Endodermal cell (in vitro differentiated cells): Measurements from ENCODE around the gene RAMP1. TPM values are rescaled to one million over a fixed set of nuclear protein-coding genes. Genes with fewer than 3 reads are reported as not detected.
"Not testable (repeated sequence)": the region's sequence is repeated elsewhere in the genome, so short reads cannot be mapped to it uniquely, and the experiment has no call there.

ENCODE experiments used
- DNase-seq: peaks from one replicate; pipeline ENCODE4 v3.0.0-alpha.2; 2017
- H3K27ac ChIP-seq: 2 replicates; pipeline ENCODE4 v1.5.1; 2013; ENCODE audit warnings: mild to moderate bottlenecking, low read depth, low read length, moderate library complexity
- H3K27me3 ChIP-seq: 2 replicates; pipeline ENCODE4 v1.6.1; 2013; ENCODE audit warnings: mild to moderate bottlenecking, low read length, moderate library complexity; ENCODE audit not compliant: insufficient read depth, control insufficient read depth, poor library complexity, severe bottlenecking
- H3K36me3 ChIP-seq: 2 replicates; pipeline ENCODE4 v1.7.0; 2013; ENCODE audit warnings: mild to moderate bottlenecking, low read length, moderate library complexity; ENCODE audit not compliant: control insufficient read depth, insufficient read depth
- H3K4me1 ChIP-seq: one replicate; pipeline ENCODE4 v1.7.0; 2013; ENCODE audit warnings: low read length; ENCODE audit not compliant: control insufficient read depth, insufficient read depth
- H3K4me3 ChIP-seq: 2 replicates; pipeline ENCODE4 v1.5.1; 2013; ENCODE audit warnings: mild to moderate bottlenecking, low read length, moderate library complexity
- H3K9ac ChIP-seq: 2 replicates; pipeline ENCODE4 v1.6.1; 2013; ENCODE audit warnings: mild to moderate bottlenecking, low read length, moderate library complexity; ENCODE audit not compliant: poor library complexity, severe bottlenecking; ENCODE audit errors: extremely low read depth
- H3K9me3 ChIP-seq: 2 replicates; pipeline ENCODE4 v1.6.1; 2013; ENCODE audit warnings: mild to moderate bottlenecking, low read length, moderate library complexity; ENCODE audit not compliant: control insufficient read depth
- H3K27ac Mint-ChIP-seq: 2 replicates; pipeline ENCODE4 v1.8.0; 2020; ENCODE audit warnings: mixed read lengths
- H3K27me3 Mint-ChIP-seq: 2 replicates; pipeline ENCODE4 v1.8.0; 2021; ENCODE audit warnings: mild to moderate bottlenecking, mixed read lengths; ENCODE audit not compliant: insufficient read depth
- H3K36me3 Mint-ChIP-seq: 2 replicates; pipeline ENCODE4 v1.8.0; 2020; ENCODE audit warnings: low read depth, mixed read lengths
- H3K4me1 Mint-ChIP-seq: 2 replicates; pipeline ENCODE4 v1.8.0; 2020; ENCODE audit warnings: mixed read lengths
- H3K4me3 Mint-ChIP-seq: 2 replicates; pipeline ENCODE4 v1.8.0; 2020; ENCODE audit warnings: mild to moderate bottlenecking, moderate library complexity, mixed read lengths
- H3K9me3 Mint-ChIP-seq: 2 replicates; pipeline ENCODE4 v1.8.0; 2020; ENCODE audit warnings: mild to moderate bottlenecking, mixed read lengths
- WGBS, 2 experiments: methylation state at CpG; one replicate each; pipeline versions ENCODE4 v1.1.5 to v1.1.7; 2013; ENCODE audit warnings: missing lambda C conversion rate in 2 of 2, mixed read lengths in 1 of 2; ENCODE audit not compliant: insufficient coverage in 1 of 2, insufficient read length in 1 of 2; 5-methylcytosine and 5-hydroxymethylcytosine counted together
- total RNA-seq, 2 donors: library from RNA; stranded (reverse); fragmentation: NEBNext Ultra II Directional in 1 of 2; extraction: Animal tissue kit (Norgen Biotek cat#: 25700) in 1 of 2; gene quantifications; 2 replicates in 1 of 2; 3 replicates in 1 of 2; pipeline ENCODE4 v1.2.1, GENCODE V29; 2021
- TF ChIP-seq, protein P1 (sequence below): fragments of 200-600 bp; sonication (generic); conservative IDR thresholded peaks from 2 replicates; pipeline ENCODE4 v1.5.0; 2021; ENCODE audit warnings: antibody characterized with exemption, mild to moderate bottlenecking

The RAMP1 gene
- total RNA-seq, 2 donors from 2014 or later: 0.40 to 1.6 TPM

GRCh38 chr2:237944302-237944701, 84.9 kb downstream of the RAMP1 start:
- H3K27ac Mint-ChIP-seq: no peak overlapping the region
- WGBS, 2 experiments: 84 to 96% methylated on average over 4 of the region's 4 CpGs

DNA sequence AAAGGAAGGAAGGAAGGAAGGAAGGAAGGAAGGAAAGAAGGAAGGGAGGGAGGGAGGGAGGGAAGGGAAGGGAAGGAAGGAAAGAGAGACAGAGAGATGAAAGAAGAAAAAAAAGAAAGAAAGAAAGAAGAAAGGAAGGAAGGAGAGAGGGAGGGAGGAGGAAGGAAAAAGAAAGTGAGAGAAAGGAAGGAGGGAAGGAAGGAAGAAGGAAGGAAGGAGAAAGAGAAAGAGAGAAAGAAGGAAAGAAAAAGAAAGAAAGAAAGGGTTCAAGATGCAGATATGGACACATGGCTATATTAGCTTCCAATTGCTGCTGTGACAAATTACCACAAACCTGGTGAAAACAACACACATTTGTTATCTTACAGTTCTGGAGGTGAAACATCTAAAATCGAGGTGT, 87.0 kb downstream of the RAMP1 start:
- H3K4me3 Mint-ChIP-seq: no peak overlapping the region
- H3K36me3 Mint-ChIP-seq: no peaks in the 10 kb centered on the region
- no peak overlapping the region for H3K27ac Mint-ChIP-seq
- peaks cover 39% of the 10 kb centered on the region for H3K9me3 Mint-ChIP-seq
- DNase-seq: no peak
- peaks cover 10% of the 10 kb centered on the region for H3K27me3 Mint-ChIP-seq
- no peaks in the 10 kb centered on the region for H3K36me3 ChIP-seq
- no peaks in the 10 kb centered on the region for H3K27me3 ChIP-seq
- TF ChIP-seq, protein P1, sequence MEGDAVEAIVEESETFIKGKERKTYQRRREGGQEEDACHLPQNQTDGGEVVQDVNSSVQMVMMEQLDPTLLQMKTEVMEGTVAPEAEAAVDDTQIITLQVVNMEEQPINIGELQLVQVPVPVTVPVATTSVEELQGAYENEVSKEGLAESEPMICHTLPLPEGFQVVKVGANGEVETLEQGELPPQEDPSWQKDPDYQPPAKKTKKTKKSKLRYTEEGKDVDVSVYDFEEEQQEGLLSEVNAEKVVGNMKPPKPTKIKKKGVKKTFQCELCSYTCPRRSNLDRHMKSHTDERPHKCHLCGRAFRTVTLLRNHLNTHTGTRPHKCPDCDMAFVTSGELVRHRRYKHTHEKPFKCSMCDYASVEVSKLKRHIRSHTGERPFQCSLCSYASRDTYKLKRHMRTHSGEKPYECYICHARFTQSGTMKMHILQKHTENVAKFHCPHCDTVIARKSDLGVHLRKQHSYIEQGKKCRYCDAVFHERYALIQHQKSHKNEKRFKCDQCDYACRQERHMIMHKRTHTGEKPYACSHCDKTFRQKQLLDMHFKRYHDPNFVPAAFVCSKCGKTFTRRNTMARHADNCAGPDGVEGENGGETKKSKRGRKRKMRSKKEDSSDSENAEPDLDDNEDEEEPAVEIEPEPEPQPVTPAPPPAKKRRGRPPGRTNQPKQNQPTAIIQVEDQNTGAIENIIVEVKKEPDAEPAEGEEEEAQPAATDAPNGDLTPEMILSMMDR: no peak
- H3K9me3 ChIP-seq: peaks cover 15% of the 10 kb centered on the region
- no peak overlapping the region for H3K27ac ChIP-seq
- H3K9ac ChIP-seq: no peak overlapping the region
- H3K4me1 Mint-ChIP-seq: peaks cover 8% of the 10 kb centered on the region
- 57 to 64% methylated on average over 1 of the region's 1 CpG for WGBS, 2 experiments
- H3K4me3 ChIP-seq: no peak overlapping the region
- peaks cover 2% of the 10 kb centered on the region for H3K4me1 ChIP-seq

More at GRCh38 chr2:237944302-237944701, 84.9 kb downstream of the RAMP1 start:
- H3K4me1 ChIP-seq: peaks cover 7% of the 10 kb centered on the region
- H3K4me3 ChIP-seq: no peak overlapping the region
- no peaks in the 10 kb centered on the region for H3K36me3 ChIP-seq
- H3K27ac ChIP-seq: no peak overlapping the region
- TF ChIP-seq, protein P1: no peak
- H3K9me3 ChIP-seq: peaks cover 15% of the 10 kb centered on the region
- no peaks in the 10 kb centered on the region for H3K27me3 ChIP-seq
- H3K4me1 Mint-ChIP-seq: peaks cover 18% of the 10 kb centered on the region
- peaks cover 10% of the 10 kb centered on the region for H3K27me3 Mint-ChIP-seq
- peaks cover 37% of the 10 kb centered on the region for H3K9me3 Mint-ChIP-seq
- no peak overlapping the region for H3K4me3 Mint-ChIP-seq
- H3K36me3 Mint-ChIP-seq: no peaks in the 10 kb centered on the region
- no peak for DNase-seq
- H3K9ac ChIP-seq: no peak overlapping the region

GRCh38 chr2:237951354-237951753, 91.9 kb downstream of the RAMP1 start:
- H3K36me3 Mint-ChIP-seq, H3K27ac Mint-ChIP-seq, H3K9me3 ChIP-seq, H3K4me1 Mint-ChIP-seq, H3K27ac ChIP-seq, H3K36me3 ChIP-seq, DNase-seq, H3K9ac ChIP-seq, H3K4me3 Mint-ChIP-seq, H3K4me3 ChIP-seq, H3K4me1 ChIP-seq: not testable (repeated sequence)
- 87 to 89% methylated on average over 4 of the region's 4 CpGs for WGBS, 2 experiments
- peaks cover 29% of the 10 kb centered on the region for H3K27me3 Mint-ChIP-seq
- peaks cover 18% of the 10 kb centered on the region for H3K27me3 ChIP-seq
- peaks cover 11% of the 10 kb centered on the region for H3K9me3 Mint-ChIP-seq

GRCh38 chr2:237951878-237952277, 92.5 kb downstream of the RAMP1 start:
- TF ChIP-seq, protein P1: no peak
- Histone ChIP-seq H3K36me3 (no peaks in the 10 kb centered on the region), H3K9me3 (no peaks in the 10 kb centered on the region), H3K4me1 (no peaks in the 10 kb centered on the region), H3K4me3 (no peak overlapping the region), H3K9ac (no peak overlapping the region), H3K27ac (no peak overlapping the region), H3K27me3 (peaks cover 24% of the 10 kb centered on the region)
- H3K36me3 Mint-ChIP-seq: no peaks in the 10 kb centered on the region
- no peaks in the 10 kb centered on the region for H3K4me1 Mint-ChIP-seq
- peaks cover 9% of the 10 kb centered on the region for H3K9me3 Mint-ChIP-seq
- no peak overlapping the region for H3K27ac Mint-ChIP-seq
- WGBS, 2 experiments: 90 to 91% methylated on average over 2 to 3 of the region's 3 CpGs
- peaks cover 32% of the 10 kb centered on the region for H3K27me3 Mint-ChIP-seq
- no peak overlapping the region for H3K4me3 Mint-ChIP-seq
- no peak for DNase-seq
